Breast epithelium (tissue), 3 donors: ENCODE data around the gene PUS7.

Experiments
- POLR2AphosphoS5 ChIP-seq, 3 donors: sonication (generic); formaldehyde crosslinking; IDR thresholded peaks; one replicate each; pipeline ENCODE4 v1.6.1; 2017; ENCODE audit warnings: antibody characterized with exemption in 3 of 3
- TF ChIP-seq, protein P1 (sequence below), 3 donors: fragments of 450-650 bp; IDR thresholded peaks; one replicate each; pipeline ENCODE4 v1.5.1; 2016 to 2017; ENCODE audit warnings: antibody characterized with exemption in 3 of 3, mild to moderate bottlenecking in 3 of 3, moderate library complexity in 3 of 3

DNA sequence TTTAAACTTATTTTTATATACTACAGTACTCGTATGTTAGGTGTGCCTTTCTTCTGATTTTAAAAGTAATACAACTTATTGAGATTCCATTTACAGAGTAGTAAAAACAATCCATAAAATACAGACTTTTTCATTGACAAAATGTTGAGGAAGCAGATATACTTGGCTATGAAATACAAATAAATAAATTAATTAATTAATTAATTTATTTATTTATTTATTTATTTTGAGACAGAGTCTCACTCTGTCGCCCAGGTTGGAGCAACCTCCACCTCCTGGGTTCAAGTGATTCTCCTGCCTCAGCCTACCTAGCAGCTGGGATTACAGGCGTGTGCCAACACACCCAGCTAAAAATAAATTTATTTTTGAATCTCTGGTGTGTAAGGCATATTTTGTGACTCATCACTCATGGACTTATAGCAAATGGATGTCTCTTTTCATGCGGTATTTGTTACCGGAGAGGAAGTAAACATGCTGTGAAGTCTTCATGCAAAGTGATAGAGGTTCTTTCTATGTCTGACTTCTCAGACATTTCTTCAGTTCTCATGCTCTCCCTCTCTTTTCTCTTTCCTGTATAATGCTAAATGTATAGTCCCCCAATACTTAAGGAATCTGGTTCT, 113.2 kb downstream of the PUS7 start:
- TF ChIP-seq, protein P1, sequence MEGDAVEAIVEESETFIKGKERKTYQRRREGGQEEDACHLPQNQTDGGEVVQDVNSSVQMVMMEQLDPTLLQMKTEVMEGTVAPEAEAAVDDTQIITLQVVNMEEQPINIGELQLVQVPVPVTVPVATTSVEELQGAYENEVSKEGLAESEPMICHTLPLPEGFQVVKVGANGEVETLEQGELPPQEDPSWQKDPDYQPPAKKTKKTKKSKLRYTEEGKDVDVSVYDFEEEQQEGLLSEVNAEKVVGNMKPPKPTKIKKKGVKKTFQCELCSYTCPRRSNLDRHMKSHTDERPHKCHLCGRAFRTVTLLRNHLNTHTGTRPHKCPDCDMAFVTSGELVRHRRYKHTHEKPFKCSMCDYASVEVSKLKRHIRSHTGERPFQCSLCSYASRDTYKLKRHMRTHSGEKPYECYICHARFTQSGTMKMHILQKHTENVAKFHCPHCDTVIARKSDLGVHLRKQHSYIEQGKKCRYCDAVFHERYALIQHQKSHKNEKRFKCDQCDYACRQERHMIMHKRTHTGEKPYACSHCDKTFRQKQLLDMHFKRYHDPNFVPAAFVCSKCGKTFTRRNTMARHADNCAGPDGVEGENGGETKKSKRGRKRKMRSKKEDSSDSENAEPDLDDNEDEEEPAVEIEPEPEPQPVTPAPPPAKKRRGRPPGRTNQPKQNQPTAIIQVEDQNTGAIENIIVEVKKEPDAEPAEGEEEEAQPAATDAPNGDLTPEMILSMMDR (IDR thresholded peaks at IDR 0.05): no peak
- no peak for TF ChIP-seq POLR2AphosphoS5 (IDR thresholded peaks at IDR 0.05)
